HPDE6-E6E7 (cell line): ENCODE results near the gene NHS.

Source experiments
- DNase-seq: peaks from one replicate; pipeline ENCODE4 v3.0.0; 2011; ENCODE audit warnings: missing footprints; ENCODE audit errors: extremely low spot score

NHS gene

GRCh38 chrX:17779434-17779833 lies 404.4 kb downstream of the NHS start:
- DNase-seq, result no peak
